Panc1 (cell line): ENCODE data around the gene STOM.

Source experiments
- POLR2AphosphoS5 ChIP-seq: IDR thresholded peaks from 2 replicates; pipeline ENCODE4 v1.6.1; 2012; ENCODE audit warnings: mild to moderate bottlenecking, low read depth, low read length, moderate library complexity
- SIN3A ChIP-seq: IDR thresholded peaks from 2 replicates; pipeline ENCODE4 v1.6.1; 2012; ENCODE audit warnings: low read depth, mild to moderate bottlenecking, low read length, moderate library complexity, borderline replicate concordance; ENCODE audit not compliant: insufficient read depth
- TCF7L2 ChIP-seq: IDR thresholded peaks from 2 replicates; pipeline ENCODE4 v1.6.1; 2011; ENCODE audit warnings: mild to moderate bottlenecking, low read depth, low read length, inconsistent platforms
- TF ChIP-seq, protein P1 (sequence below): fragments of 450-650 bp; IDR thresholded peaks from 2 replicates; pipeline ENCODE4 v1.5.1; 2017; ENCODE audit warnings: mild to moderate bottlenecking
- TF ChIP-seq, protein P2 (sequence below), 2 experiments: IDR thresholded peaks; 2 replicates each; pipeline ENCODE4 v1.6.1; 2011 to 2012; ENCODE audit warnings: low read depth in 2 of 2, control low read depth in 1 of 2, low read length in 1 of 2, mild to moderate bottlenecking in 1 of 2, moderate library complexity in 1 of 2; ENCODE audit not compliant: insufficient read depth in 1 of 2

DNA sequence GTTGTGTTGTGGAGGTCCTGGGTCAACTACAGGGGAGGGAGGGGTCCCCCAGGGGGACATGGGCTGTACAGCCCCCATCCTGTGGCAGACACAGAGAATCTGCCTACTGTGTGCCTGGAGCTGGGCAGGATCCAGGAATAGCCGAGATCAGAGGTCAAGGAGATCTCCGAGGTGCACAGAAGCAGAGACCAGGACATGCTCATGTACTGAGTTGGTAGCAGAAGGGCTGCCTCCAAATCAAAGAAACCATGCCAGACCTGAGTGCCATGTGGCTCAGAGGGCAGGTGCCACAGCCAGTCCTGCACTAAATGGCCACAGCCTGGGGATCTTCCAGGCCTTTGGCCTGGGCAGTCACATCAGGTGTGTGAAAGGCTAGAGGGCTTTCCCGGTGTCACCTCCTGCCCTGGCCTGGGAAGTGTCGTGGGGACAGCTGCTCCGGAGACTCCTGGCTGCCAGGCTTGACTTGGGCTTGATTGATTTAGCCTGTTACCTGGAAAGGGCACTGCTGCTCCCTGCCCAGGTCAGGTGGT is 74.3 kb downstream of the STOM start:
- TF ChIP-seq, protein P1, sequence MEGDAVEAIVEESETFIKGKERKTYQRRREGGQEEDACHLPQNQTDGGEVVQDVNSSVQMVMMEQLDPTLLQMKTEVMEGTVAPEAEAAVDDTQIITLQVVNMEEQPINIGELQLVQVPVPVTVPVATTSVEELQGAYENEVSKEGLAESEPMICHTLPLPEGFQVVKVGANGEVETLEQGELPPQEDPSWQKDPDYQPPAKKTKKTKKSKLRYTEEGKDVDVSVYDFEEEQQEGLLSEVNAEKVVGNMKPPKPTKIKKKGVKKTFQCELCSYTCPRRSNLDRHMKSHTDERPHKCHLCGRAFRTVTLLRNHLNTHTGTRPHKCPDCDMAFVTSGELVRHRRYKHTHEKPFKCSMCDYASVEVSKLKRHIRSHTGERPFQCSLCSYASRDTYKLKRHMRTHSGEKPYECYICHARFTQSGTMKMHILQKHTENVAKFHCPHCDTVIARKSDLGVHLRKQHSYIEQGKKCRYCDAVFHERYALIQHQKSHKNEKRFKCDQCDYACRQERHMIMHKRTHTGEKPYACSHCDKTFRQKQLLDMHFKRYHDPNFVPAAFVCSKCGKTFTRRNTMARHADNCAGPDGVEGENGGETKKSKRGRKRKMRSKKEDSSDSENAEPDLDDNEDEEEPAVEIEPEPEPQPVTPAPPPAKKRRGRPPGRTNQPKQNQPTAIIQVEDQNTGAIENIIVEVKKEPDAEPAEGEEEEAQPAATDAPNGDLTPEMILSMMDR = no peak
- TF ChIP-seq SIN3A (no peak), POLR2AphosphoS5 (no peak), TCF7L2 (no peak)
- TF ChIP-seq, protein P2, sequence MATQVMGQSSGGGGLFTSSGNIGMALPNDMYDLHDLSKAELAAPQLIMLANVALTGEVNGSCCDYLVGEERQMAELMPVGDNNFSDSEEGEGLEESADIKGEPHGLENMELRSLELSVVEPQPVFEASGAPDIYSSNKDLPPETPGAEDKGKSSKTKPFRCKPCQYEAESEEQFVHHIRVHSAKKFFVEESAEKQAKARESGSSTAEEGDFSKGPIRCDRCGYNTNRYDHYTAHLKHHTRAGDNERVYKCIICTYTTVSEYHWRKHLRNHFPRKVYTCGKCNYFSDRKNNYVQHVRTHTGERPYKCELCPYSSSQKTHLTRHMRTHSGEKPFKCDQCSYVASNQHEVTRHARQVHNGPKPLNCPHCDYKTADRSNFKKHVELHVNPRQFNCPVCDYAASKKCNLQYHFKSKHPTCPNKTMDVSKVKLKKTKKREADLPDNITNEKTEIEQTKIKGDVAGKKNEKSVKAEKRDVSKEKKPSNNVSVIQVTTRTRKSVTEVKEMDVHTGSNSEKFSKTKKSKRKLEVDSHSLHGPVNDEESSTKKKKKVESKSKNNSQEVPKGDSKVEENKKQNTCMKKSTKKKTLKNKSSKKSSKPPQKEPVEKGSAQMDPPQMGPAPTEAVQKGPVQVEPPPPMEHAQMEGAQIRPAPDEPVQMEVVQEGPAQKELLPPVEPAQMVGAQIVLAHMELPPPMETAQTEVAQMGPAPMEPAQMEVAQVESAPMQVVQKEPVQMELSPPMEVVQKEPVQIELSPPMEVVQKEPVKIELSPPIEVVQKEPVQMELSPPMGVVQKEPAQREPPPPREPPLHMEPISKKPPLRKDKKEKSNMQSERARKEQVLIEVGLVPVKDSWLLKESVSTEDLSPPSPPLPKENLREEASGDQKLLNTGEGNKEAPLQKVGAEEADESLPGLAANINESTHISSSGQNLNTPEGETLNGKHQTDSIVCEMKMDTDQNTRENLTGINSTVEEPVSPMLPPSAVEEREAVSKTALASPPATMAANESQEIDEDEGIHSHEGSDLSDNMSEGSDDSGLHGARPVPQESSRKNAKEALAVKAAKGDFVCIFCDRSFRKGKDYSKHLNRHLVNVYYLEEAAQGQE (IDR thresholded peaks at IDR 0.05; ENCODE audit: insufficient read depth in 1 of 2, low read depth in 2 of 2, low read length in 1 of 2) = no peak
